Ishikawa (cell line): Measurements from ENCODE around the gene PTPRJ.

ENCODE experiments used
- CEBPB ChIP-seq: IDR thresholded peaks from 2 replicates; pipeline ENCODE4 v1.6.1; 2012
- CREB1 ChIP-seq: IDR thresholded peaks from 2 replicates; pipeline ENCODE4 v1.6.1; 2012; ENCODE audit warnings: low read depth
- EGR1 ChIP-seq: IDR thresholded peaks from 2 replicates; pipeline ENCODE4 v1.6.1; 2012
- EP300 ChIP-seq: IDR thresholded peaks from 2 replicates; pipeline ENCODE4 v1.6.1; 2012; ENCODE audit warnings: borderline replicate concordance
- FOXM1 ChIP-seq: IDR thresholded peaks from 2 replicates; pipeline ENCODE4 v1.6.1; 2012; ENCODE audit warnings: low read depth, borderline replicate concordance
- NFIC ChIP-seq: IDR thresholded peaks from 2 replicates; pipeline ENCODE4 v1.6.1; 2012
- RAD21 ChIP-seq: IDR thresholded peaks from 2 replicates; pipeline ENCODE4 v1.6.1; 2012; ENCODE audit warnings: low read depth
- TAF1 ChIP-seq: IDR thresholded peaks from 2 replicates; pipeline ENCODE4 v1.6.1; 2012; ENCODE audit warnings: low read depth, mild to moderate bottlenecking
- TCF12 ChIP-seq: IDR thresholded peaks from 2 replicates; pipeline ENCODE4 v1.6.1; 2012; ENCODE audit warnings: low read depth
- TEAD4 ChIP-seq: IDR thresholded peaks from 2 replicates; pipeline ENCODE4 v1.6.1; 2012
- YY1 ChIP-seq: IDR thresholded peaks from 2 replicates; pipeline ENCODE4 v1.6.1; 2012; ENCODE audit warnings: low read depth
- ZBTB7A ChIP-seq: IDR thresholded peaks from 2 replicates; pipeline ENCODE4 v1.6.1; 2012; ENCODE audit warnings: low read depth
- TF ChIP-seq, protein P1 (sequence below): IDR thresholded peaks from 2 replicates; pipeline ENCODE4 v1.6.1; 2012
- TF ChIP-seq, protein P2 (sequence below): IDR thresholded peaks from 2 replicates; pipeline ENCODE4 v1.6.1; 2012; ENCODE audit warnings: low read depth, mild to moderate bottlenecking
- TF ChIP-seq, protein P3 (sequence below): IDR thresholded peaks from 2 replicates; pipeline ENCODE4 v1.6.1; 2012

The PTPRJ gene

DNA sequence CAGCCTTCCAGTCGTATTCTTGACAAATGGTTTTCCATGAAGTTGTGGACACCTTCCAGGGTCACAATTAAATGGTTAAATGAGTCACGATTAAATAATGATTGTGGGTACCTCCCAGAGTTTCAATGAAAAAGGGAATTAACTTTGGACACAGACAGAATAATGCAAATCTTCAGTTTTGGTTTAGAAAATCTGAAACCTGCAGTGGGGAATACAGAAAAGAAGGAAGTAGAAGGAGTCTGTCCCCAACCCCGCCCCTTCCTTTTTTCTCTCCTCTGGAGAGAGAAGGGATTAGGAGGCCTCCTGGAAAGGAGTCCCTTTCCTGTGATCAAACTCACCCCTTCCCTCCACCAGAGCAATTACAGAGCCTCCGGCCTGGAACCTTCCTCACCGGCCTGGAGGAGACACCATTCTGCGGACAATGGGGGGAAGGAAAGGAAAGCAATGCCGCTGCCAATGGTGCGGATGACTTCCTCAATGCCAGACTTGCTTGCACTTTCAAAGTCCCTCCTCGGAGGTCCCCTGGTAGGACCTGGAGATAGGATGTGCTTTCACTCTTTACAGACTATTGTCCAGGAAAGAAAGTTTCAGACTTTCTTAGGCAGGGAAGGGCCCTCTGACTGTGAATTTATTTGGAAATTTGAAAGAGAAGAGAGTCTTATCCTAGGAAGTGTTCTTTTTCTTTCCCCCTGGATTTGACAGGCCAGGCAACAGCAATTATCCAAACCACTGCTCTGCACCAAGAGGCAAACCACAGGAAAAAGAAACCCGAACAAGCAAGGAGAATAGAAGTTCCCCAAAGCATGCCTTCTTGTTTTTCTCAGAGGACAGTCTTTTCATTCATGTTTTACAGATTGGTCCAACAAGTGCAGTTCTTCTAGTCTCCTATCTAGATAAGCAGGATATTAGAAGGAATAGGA is 86.8 kb downstream of the PTPRJ start:
- TF ChIP-seq FOXM1, result no peak
- TF ChIP-seq, protein P1, sequence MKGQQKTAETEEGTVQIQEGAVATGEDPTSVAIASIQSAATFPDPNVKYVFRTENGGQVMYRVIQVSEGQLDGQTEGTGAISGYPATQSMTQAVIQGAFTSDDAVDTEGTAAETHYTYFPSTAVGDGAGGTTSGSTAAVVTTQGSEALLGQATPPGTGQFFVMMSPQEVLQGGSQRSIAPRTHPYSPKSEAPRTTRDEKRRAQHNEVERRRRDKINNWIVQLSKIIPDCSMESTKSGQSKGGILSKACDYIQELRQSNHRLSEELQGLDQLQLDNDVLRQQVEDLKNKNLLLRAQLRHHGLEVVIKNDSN, result no peak
- TF ChIP-seq RAD21, result no peak
- TF ChIP-seq ZBTB7A, result no peak
- TF ChIP-seq CEBPB, result no peak

DNA sequence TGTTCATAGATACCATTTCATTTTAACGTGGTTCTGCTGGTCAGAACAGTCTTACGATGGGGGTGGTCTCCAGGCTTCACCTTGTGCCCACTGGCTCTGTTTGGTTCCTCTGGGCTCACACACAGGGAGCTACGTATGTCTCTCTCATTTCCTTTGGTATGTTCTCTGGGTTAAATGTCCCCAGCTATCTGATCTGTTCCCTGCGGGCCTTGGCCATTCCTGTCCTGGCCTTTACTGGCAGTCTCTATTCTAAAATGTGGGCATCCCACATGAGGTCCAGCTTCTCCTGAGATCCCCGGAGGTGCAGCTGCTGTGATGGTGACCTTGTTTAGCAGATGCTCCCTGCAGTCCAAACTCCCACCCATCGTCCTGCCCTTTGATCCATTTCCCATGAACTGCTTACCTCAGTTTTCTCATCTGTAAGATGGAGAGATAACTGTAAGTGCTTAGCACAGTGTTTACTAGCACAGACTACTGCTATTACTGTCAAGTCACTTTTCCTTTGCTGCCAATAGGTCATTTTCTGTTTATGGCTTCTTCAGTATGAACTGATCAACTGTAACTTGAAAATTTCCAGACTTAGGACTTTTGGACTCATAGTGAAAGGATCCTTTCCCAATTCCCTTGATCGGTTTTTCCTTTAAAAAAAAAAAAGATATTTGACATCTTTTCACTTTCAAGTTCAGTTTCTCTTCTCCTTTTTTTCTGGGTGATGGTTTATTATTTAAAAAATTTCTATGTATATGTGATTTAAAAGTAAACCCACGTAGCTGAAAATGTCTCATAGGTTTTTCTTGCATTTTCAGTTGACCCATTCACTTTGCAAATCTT is 92.9 kb downstream of the PTPRJ start:
- TF ChIP-seq RAD21 (no peak), EGR1 (no peak), EP300 (no peak)
- TF ChIP-seq, protein P2, sequence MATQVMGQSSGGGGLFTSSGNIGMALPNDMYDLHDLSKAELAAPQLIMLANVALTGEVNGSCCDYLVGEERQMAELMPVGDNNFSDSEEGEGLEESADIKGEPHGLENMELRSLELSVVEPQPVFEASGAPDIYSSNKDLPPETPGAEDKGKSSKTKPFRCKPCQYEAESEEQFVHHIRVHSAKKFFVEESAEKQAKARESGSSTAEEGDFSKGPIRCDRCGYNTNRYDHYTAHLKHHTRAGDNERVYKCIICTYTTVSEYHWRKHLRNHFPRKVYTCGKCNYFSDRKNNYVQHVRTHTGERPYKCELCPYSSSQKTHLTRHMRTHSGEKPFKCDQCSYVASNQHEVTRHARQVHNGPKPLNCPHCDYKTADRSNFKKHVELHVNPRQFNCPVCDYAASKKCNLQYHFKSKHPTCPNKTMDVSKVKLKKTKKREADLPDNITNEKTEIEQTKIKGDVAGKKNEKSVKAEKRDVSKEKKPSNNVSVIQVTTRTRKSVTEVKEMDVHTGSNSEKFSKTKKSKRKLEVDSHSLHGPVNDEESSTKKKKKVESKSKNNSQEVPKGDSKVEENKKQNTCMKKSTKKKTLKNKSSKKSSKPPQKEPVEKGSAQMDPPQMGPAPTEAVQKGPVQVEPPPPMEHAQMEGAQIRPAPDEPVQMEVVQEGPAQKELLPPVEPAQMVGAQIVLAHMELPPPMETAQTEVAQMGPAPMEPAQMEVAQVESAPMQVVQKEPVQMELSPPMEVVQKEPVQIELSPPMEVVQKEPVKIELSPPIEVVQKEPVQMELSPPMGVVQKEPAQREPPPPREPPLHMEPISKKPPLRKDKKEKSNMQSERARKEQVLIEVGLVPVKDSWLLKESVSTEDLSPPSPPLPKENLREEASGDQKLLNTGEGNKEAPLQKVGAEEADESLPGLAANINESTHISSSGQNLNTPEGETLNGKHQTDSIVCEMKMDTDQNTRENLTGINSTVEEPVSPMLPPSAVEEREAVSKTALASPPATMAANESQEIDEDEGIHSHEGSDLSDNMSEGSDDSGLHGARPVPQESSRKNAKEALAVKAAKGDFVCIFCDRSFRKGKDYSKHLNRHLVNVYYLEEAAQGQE, result no peak
- TF ChIP-seq, protein P3, sequence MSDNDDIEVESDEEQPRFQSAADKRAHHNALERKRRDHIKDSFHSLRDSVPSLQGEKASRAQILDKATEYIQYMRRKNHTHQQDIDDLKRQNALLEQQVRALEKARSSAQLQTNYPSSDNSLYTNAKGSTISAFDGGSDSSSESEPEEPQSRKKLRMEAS, result no peak

DNA sequence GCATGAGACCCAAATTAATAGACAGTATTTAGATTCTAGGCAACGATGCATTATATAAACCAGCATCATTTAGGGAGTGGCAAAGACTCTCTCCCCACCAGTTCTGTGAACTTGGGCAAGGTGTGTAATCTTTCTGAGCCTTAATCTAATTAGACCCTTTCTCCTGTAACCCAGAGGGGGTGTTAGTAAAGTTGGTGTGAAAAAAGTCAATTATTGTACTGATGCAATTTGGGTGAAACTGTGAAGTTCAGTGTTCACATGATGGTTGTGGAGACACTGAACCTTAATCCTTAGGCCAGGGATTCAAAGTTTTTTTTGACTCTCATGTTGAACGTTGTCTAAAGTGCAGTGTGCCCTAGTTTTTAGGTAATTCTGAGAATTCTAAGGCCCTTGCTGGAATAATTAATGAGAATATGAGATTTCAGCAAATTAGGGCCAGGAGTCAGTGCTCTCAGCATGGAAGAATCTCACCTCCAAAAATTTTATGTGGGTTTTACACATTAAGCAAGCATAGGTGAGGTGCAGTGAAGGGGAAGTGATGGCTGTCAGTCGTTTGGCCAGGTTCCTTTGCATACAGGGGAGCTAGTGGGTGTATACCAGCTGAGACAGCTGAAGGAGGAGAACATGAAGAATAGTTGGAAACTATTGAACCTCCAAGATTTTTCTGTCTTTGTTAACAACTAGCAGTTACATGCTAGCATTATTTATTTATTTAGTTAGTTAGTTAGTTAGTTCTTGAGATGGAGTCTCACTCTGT is 94.2 kb downstream of the PTPRJ start:
- TF ChIP-seq CEBPB (no peak), NFIC (no peak), EP300 (no peak), CREB1 (no peak), ZBTB7A (no peak), FOXM1 (no peak)
- TF ChIP-seq, protein P3, result no peak

DNA sequence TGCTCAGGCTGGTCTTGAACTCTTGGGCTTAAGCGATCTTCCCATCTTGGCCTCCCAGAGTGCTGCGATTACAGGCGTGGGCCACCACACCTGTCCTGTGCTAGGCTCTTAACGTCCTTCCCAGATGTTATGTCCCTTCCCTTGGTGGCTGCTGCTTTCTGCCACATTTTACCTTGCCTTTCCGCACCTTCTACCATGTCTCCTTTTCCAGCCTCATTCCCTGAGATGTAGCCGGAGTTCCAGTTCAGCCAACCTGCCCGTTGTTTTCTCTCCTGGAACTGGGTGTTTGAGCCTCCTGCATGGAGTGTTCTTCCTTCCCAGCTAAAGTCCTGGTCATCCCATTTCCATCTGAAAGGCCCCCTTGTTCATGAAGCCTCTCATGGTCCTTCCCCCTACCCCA is 95.3 kb downstream of the PTPRJ start:
- TF ChIP-seq RAD21 (no peak), TCF12 (no peak), NFIC (no peak), EGR1 (no peak), FOXM1 (no peak), EP300 (no peak), CREB1 (no peak), TEAD4 (no peak), YY1 (no peak), CEBPB (no peak), TAF1 (no peak), ZBTB7A (no peak)
- TF ChIP-seq, protein P3, result no peak
- TF ChIP-seq, protein P1, result no peak
- TF ChIP-seq, protein P2, result no peak

DNA sequence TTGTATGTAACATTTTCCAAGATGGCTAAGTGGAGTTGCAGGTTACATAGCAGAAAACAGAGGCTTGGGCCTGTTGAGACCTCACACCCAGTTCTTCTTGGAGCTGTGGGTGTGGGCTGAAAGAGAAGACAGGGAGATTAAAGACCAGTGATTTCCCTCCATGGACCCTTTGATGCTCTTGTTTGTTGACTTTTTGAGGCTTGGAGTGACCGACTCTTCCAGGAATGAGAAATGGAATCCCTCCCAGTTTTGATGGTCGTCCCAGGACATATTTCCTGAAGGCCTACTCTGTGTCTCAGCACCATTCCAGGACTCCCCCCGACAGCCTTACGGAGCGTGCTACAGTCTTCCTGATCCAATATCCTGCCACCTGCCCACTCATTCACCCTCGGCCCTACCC is 96.9 kb downstream of the PTPRJ start:
- TF ChIP-seq ZBTB7A, result no peak
- TF ChIP-seq NFIC, result no peak
- no peak for TF ChIP-seq RAD21
- TF ChIP-seq, protein P3, result no peak
- no peak for TF ChIP-seq YY1
- no peak for TF ChIP-seq EP300
- no peak for TF ChIP-seq TAF1
- no peak for TF ChIP-seq CREB1
- TF ChIP-seq TEAD4, result no peak
- TF ChIP-seq, protein P2, result no peak
- TF ChIP-seq CEBPB, result no peak
- TF ChIP-seq TCF12, result no peak
- TF ChIP-seq EGR1, result no peak
- TF ChIP-seq, protein P1, result no peak
- TF ChIP-seq FOXM1, result no peak
